T-helper 2 cell (primary cell): ENCODE data around the gene PLS1.

Source experiments
- DNase-seq, 5 experiments: peaks; one replicate each; pipeline versions ENCODE4 v3.0.0 to v3.0.0-alpha.2; 2012 to 2022

PLS1 gene

GRCh38 chr3:142641504-142641903 is 45.3 kb downstream of the PLS1 start:
- no peak for DNase-seq

- DNase-seq, result no peak
These were observed 46.8 kb downstream of the PLS1 start for GRCh38 chr3:142642956-142643355.

DNA sequence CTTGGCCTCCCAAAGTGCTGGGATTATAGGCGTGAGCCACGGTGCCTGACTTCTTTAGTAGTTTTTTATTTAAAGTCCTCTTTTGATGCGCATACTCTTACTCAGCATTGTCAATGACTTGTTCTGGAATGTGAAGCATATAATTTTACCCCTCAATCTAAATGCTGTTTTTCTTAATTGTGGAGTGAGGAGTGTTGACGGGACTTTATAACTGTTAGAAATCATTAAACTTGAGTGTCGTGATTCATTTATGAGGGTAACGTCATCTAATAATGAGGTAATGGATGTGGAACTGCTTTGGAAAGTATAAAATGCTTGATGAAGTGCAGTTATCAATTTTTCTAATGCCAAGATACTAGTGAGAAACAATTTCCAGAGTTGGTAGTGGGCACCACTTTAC is 48.3 kb downstream of the PLS1 start:
- no peak for DNase-seq

DNA sequence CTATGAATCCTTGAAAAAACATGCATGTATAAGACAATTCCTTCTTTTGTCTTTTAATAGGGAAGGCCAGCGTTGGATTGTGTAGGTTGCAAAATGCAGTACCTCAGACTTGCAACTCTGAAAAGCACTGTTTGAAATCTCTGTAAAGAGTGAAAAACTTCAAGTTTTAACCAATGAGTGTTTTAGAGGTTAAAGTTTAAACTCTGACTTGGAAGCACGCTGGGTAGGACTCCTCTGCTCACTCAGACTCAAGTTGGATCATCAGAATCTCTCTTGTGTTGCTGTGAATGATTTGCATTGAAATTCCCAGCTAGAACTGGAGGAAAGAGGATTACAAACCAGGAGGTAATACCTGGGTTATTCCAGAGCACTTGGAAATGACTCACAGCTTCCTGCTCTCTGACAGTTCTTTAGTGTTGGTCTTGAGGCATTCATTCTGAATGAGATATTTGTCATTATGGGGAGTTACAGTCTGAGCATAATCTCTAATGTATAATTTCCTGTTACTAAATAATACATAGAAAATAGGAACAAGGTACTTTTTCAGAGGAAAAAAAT is 49.1 kb downstream of the PLS1 start:
- no peak for DNase-seq

DNA sequence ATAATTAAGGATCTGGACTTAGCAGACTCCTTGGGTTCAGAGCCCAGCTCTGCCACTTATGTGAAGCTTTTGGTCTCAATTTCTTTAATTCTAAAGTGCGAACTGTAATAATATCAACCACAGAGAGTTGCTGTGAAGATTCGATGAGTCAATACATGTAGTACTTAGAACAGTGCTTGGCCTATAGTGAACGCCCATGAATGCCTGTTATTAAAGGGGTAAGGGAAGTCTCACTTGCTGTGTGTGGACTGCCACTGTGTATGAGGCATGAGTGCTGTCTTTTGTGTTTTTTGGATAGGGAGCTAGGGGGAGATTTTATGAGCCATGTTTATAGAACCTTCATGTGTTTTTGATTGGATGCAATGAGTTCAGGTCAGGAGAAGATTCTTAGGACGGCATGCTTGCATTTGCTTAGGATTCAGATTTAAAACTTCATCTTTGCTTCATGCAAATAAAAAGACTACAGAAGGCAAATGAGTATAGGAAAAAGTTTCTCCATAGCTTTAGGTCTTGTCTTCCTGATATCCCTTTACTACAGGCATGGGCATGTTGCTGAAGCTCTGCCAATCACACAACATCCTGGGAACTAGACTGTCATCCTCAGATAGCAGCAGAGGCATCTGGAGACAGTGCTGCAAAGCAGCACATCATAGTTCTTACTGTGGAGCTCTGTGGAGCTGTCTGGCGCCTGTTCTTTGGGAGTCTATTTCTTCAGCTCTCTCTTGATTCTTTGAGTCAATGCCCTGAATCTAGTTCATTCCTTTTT is 50.0 kb downstream of the PLS1 start:
- no peak for DNase-seq

DNA sequence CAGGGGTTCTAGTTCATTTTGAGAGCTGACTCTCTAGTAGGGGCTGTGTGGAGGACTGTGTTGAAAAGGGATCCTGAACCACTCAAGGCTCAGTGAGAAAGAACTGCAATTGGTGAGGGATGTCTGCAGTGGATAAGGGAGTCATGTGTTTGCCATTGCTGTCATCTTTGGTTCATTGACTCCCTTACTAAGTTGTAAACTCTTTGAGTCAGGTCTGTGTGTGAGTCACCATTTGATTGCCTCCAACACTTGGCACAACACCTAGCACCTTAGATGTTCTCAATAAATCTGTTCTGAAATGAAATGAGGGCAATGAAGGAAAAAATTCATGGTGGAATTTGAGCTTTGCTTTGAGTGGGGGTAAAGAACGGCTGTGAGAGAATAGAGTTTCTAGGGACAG is 51.7 kb downstream of the PLS1 start:
- no peak for DNase-seq

DNA sequence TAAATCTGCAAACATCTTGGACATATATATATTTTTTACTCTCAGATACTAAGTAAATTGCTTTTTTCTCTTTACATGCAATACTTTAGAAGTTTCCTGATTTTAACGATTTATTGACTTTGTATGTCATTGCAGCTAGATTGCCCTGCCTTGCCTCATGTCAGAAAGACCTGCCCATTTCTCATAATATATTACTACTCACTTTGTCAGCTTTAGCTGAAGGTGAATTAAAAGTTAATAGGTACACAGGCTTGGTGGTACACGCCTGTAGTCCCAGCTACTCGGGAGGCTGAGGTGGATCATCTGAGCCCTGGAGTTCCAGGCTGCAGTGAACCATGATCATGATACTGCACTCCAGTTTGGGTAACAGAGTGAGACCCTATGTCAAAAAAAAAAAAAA is 52.8 kb downstream of the PLS1 start:
- DNase-seq, result no peak

DNA sequence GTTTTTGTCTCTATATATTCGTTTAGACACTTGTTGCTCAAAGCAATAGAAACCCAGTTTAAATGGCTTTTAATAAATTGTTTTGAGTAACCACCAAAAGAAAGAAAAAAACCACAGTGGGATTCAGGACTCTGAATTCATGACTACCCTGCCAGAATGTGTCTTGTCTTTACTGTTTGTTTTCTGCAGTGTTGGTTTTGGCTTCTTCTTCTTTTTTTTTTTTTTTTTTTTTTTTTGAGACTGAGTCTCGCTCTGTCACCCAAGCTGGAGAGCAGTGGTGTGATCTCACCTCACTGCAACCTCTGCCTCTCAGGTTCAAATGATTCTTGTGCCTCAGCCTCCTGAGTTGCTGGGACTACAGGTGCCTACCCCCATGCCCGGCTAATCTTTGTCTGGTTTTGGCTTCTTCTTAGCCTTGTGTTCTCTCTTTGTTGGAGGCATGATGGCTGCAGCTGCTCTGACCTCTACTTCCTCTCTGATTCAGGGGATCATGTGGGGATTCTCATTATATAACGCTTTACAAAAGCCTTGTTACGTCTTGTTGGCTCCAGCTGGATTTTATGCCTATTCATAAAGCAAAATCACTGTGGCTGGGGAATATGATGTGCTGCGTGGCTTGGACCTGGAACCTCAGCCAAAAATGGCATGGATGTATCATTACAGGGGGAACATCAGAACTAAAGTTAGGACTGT is 54.0 kb downstream of the PLS1 start:
- no peak for DNase-seq

DNA sequence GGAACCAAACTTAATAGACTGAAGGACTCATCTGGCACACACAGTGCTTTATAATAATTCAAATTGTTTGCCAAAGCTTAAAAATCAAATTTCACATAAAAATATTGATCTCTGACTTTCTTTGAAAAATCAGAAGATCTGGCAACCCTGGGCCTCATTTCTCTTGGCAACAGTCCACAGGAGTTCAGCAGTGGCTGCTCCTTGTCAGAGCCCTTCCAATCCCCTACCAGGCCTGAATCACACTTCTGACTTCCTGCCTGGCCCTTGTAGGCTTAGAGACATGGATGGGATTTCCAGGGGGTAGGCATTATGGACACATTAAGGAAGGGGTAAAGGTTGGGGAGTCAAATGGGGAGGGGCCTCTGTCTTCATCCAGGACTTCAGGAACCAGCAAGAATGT is 55.5 kb downstream of the PLS1 start:
- DNase-seq, result no peak

DNA sequence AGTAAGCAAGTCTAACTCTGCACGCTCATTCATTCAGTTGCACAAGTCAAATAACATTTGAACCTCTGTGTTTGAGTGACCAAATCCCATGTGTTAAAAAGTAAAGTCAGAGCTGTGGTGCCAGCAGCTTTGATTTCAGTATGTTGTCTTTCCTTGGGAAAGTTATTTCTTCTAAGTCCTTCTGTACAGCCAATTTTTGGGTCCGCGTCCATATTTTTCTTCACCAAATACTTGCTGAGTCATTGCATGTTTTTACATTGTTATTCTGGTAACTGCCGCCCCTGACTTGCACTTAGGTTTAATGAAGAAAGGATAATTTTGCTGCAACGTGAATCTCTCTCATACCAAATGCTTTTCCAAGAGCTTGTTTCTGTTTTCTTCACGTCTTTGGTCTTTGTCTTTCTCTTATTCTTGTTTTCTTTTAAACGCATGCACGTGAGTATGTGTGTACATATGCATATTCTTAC is 56.7 kb downstream of the PLS1 start:
- no peak for DNase-seq

GRCh38 chr3:142656575-142656974 is 60.4 kb downstream of the PLS1 start:
- no peak for DNase-seq

DNA sequence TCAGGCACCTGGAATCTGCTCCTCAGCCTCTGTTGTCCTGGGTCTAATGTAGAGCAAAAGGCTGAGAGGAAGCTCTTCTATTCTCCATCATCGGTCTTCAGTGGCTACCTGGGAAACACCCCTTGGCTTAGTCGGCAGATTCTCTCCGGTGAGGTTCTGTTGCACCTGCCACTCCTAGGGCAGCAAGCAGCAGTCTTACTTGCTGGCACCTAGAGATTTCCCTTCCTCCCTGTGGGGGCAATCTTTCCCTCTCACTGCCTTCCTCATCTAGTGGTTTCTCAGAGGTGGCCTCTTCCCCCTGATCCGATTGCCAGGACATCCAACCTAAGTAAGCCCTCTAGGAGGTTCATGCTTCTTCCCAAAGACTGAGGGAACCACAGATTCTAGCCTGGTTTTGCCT is 60.8 kb downstream of the PLS1 start:
- no peak for DNase-seq

- no peak for DNase-seq
These were observed 64.2 kb downstream of the PLS1 start for GRCh38 chr3:142660383-142660782.

- DNase-seq, result no peak
These were observed 64.7 kb downstream of the PLS1 start for GRCh38 chr3:142660893-142661292.

- peak in 1 of 5 experiments; percentile 2 for DNase-seq
These were observed 67.7 kb downstream of the PLS1 start for GRCh38 chr3:142663865-142664264.

DNA sequence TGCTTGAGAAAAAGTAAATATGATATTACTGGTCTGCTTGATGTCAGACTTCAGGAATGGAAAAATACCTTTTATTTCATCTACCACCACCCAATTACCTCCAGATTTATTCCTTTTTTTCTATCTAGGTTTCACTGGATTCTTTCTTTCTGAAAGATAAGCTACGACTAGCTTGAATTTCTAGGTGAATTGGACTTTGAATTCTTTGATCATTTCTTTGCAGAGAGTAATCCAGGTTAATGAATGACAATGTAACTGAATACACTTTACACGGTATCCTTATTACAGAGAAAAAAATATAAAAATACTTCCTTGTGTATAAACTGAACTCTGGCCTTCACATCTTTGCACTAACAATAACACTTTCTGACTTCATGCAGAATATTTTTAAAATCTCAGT is 68.1 kb downstream of the PLS1 start:
- no peak for DNase-seq

DNA sequence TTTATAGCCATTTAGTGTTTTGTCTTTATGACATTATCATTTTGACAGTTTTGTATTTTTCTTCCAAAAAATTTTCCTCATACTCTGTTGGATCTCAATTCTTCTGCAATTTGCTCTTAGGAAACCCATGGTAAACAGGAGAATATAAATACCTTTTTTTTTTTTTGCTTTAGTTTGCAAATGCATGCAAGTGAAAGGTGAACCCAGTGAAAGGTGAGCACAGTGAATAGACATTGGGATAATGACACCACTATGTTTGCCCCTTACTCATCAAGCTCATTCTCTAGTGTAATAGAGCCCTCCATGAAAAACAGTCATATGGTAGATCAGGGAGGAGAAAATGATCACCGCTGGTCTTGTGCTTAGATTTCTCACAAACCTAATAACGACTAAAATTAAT is 68.6 kb downstream of the PLS1 start:
- no peak for DNase-seq

GRCh38 chr3:142670120-142670519 is 73.9 kb downstream of the PLS1 start:
- no peak for DNase-seq

DNA sequence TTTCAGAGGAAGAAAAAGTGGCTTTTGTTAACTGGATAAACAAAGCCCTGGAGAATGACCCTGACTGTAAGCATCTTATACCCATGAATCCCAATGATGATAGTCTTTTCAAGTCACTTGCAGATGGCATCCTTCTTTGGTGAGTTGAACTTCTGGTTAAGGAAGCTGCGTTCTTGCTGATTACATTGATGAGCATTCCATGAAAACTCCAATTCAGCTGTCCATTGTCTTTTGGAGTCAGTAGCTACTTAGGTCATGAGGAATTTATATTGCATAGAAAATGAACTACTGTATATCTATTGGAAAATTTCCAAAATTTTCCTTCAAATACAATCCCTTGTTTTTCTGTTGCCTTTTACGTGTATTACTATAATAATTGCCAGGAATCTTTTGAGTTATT is 80.0 kb downstream of the PLS1 start:
- no peak for DNase-seq

DNA sequence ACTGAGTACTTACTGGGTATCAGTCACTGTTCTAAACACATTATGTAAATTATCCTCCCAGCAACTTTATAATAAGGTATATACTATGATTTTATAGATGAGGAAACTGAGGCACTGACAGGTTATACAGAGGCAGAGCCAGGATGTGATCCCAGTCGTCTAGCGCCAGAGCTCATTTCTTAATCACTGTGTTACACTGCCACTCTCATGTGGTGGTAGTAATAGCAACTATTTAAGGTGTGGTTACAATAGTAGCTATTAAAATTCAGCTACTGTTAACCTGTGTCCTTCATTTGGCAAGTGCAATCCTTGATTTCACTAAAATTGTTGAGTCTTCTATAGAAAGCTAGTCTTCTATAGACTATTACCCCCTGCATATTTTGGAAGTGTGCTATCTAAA is 84.5 kb downstream of the PLS1 start:
- DNase-seq, result no peak

DNA sequence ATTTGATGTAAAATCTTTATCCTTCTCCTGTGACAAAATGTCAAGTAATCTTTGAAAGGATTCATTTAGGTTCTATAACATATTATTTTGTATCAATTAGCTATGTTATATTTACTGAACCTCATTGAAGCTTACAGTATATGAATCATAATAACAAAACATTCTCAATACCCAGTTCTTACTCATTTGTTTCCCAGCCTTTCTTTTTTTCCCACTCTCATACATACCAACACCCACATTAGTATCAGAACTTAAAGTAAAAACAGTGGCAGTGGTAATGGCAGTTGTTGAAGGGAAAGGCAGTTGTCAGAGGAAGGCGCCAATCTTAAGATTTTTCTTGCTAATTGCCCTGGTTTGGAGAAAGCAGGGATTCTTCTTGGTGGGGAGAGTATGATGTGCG is 94.4 kb downstream of the PLS1 start:
- no peak for DNase-seq

DNA sequence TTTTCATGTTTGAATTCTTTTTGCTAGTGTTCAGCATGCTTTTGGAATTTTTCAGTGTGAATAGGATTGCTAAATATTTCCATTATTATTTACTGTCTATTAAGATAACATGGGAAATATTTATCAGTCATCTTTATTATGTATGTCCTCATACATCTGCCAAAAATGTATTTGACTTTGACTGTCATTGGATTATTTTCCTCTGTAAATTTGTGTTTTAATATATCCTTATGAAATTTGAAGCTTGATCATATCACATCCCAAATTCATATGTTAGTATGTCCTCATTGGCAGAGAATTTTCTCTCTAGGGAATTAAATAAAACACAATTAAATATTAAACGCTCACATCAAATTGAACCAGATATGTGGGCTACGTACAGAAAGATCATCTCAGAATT is 95.3 kb downstream of the PLS1 start:
- no peak for DNase-seq

DNA sequence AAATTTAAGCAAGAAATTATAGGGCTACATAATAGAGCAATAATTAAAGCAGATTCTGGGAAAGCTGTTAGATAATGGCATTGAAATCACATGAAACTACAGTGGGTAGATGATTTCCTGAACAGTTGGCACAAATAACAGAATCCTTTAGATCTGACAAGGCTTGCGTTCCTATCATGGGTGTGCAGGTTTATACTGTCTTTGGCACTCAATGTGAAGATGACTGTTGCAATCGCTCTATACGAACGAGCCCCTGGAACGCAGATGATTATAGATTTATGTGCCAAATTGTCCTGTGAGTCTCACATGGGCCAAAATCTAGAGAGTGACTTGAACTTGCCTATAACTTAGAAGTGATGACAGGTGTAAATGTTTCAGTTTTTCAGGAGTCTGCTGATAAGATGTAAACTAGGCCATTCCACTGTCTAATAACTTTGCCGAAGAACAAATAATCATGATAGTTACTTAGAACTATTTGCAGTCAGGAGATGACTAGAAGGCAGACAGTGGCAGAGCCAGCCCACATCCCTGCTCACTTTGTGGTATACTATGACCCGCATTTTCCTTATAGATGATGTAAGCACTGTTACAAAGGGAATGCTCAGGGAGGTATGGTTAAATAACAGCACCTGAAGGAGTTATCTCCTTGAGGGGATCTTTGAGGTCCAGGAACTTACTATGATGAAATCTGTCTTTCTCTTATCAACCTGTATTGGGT is 97.1 kb downstream of the PLS1 start:
- DNase-seq, result no peak

- DNase-seq, result no peak
These were observed 98.0 kb downstream of the PLS1 start for GRCh38 chr3:142694225-142694624.
